ENCODE measurements around the gene MLXIP. TPM values are rescaled to one million over a fixed set of nuclear protein-coding genes. Genes with fewer than 3 reads are reported as not detected.

Gene MLXIP
- total RNA-seq, 4 donors from 2014 or later = 34.0 to 70.1 (median 46.2) TPM

GRCh38 chr12:122194804-122195203, 116.2 kb downstream of the MLXIP start:
- Histone ChIP-seq H3K36me3 (no peaks in the 10 kb centered on the region), H3K9me3 (no peaks in the 10 kb centered on the region), H3K4me1 (no peaks in the 10 kb centered on the region), H3K4me3 (replicated peaks in 1 of 3) (no peak overlapping the region), H3K27ac (no peak overlapping the region), H3K27me3 (no peaks in the 10 kb centered on the region)
- DNase-seq = no peak
- no peak for TF ChIP-seq CTCF (IDR thresholded peaks at IDR 0.05)
- no peak for TF ChIP-seq POLR2A (IDR thresholded peaks at IDR 0.05)
- WGBS, 2 donors = 80 to 87% methylated on average over 1 of the region's 1 CpG
- intact Hi-C loops (cut with DNase I) = loop anchor here (5.0 kb wide), 2 partner anchors 68 to 143 kb away; no protein-coding TSS in a partner anchor

- H3K27me3 ChIP-seq = no peaks in the 10 kb centered on the region
- H3K36me3 ChIP-seq = no peaks in the 10 kb centered on the region
- DNase-seq = no peak
- no peaks in the 10 kb centered on the region for H3K9me3 ChIP-seq
- no peaks in the 10 kb centered on the region for H3K4me1 ChIP-seq
- WGBS, 2 donors = 82 to 94% methylated on average over 4 of the region's 4 CpGs
- H3K4me3 ChIP-seq (replicated peaks in 1 of 3) = no peak overlapping the region
- no peak for TF ChIP-seq POLR2A (IDR thresholded peaks at IDR 0.05)
- TF ChIP-seq CTCF (IDR thresholded peaks at IDR 0.05) = no peak
- intact Hi-C loops (cut with DNase I) = loop anchor here (5.0 kb wide), 1 partner anchor 143 kb away; no protein-coding TSS in a partner anchor
- H3K27ac ChIP-seq = no peak overlapping the region
These were observed 116.8 kb downstream of the MLXIP start for GRCh38 chr12:122195405-122195804.

Other genes starting within 250 kb of the MLXIP start
- 1 to 10 TPM in 1 of 4 donors, under 1 TPM in 2, not detected in 1; 0.39 to 1.2 (median 0.78) TPM for gene HPD, start 219.9 kb upstream of the MLXIP start, total RNA-seq
- 100 to 1,000 TPM in 2 of 4 donors, 10 to 100 TPM in 2; 67.9 to 149 (median 97.4) TPM for gene PSMD9, start 190.0 kb upstream of the MLXIP start, total RNA-seq
- 10 to 100 TPM; 17.7 to 27.0 (median 23.7) TPM for gene CFAP251, start 160.2 kb upstream of the MLXIP start, total RNA-seq
- 10 to 100 TPM; 18.3 to 27.2 (median 22.7) TPM for gene BCL7A, start 56.9 kb upstream of the MLXIP start, total RNA-seq
- gene IL31, start 95.5 kb downstream of the MLXIP start, total RNA-seq = not detected
- gene LRRC43, start 104.4 kb downstream of the MLXIP start, total RNA-seq = 10 to 100 TPM in 1 of 4 donors, 1 to 10 TPM in 3; 2.7 to 11.4 (median 5.3) TPM
- gene B3GNT4, start 125.0 kb downstream of the MLXIP start, total RNA-seq = under 1 TPM in 2 of 4 donors, not detected in 2; 0.11 to 0.13 TPM
- 10 to 100 TPM; 48.4 to 66.0 (median 55.4) TPM for gene DIABLO, start 147.3 kb downstream of the MLXIP start, total RNA-seq
- 10 to 100 TPM; 14.3 to 16.4 (median 16.1) TPM for gene VPS33A, start 187.7 kb downstream of the MLXIP start, total RNA-seq